A673 (cell line): ENCODE results near the gene RPL38. TPM values are rescaled to one million over a fixed set of nuclear protein-coding genes. Genes with fewer than 3 reads are reported as not detected.

ENCODE experiments used
- BruUV-seq: library from RNA; stranded (reverse); fragments of 400-500 nt; replicated peaks from 2 replicates; lab custom pipeline; 2021; lab: Mats Ljungman, UMichigan
- CTCF ChIA-PET: fragments of 300-600 bp; sonication (Branson Sonifier 250); formaldehyde crosslinking; loops from one replicate; lab custom pipeline; 2022; ENCODE audit warnings: antibody characterized with exemption; lab: Charles Lee
- POLR2A ChIA-PET: fragments of 300-600 bp; sonication (Branson Sonifier 250); formaldehyde crosslinking; loops from one replicate; lab custom pipeline; 2022; ENCODE audit warnings: antibody characterized with exemption; ENCODE audit not compliant: low non-redundant PET; lab: Charles Lee
- DNase-seq: peaks from one replicate; pipeline ENCODE4 v3.0.0-alpha.2; 2015; ENCODE audit warnings: low spot score
- H3K27ac ChIP-seq: fragments of 200-600 bp; sonication (generic); 2 replicates; pipeline ENCODE4 v1.5.1; 2016; ENCODE audit warnings: mixed run types, low read depth, mild to moderate bottlenecking, mixed read lengths, antibody characterized with exemption, low read length; ENCODE audit not compliant: poor library complexity, severe bottlenecking
- H3K27me3 ChIP-seq: fragments of 200-600 bp; sonication (generic); replicated peaks from 2 replicates; pipeline ENCODE4 v1.6.1; 2017; ENCODE audit warnings: mixed run types, low read depth, mild to moderate bottlenecking, mixed read lengths, antibody characterized with exemption, low read length; ENCODE audit not compliant: insufficient read depth, poor library complexity
- H3K36me3 ChIP-seq: fragments of 200-600 bp; sonication (generic); 2 replicates; pipeline ENCODE4 v1.6.1; 2016; ENCODE audit warnings: mixed run types, mild to moderate bottlenecking, mixed read lengths, antibody characterized with exemption, low read length; ENCODE audit not compliant: insufficient read depth, poor library complexity, severe bottlenecking
- H3K4me1 ChIP-seq: fragments of 200-600 bp; sonication (generic); 2 replicates; pipeline ENCODE4 v1.6.1; 2017; ENCODE audit warnings: mixed run types, mild to moderate bottlenecking, mixed read lengths, antibody characterized with exemption, low read length; ENCODE audit not compliant: insufficient read depth, poor library complexity, severe bottlenecking
- H3K4me3 ChIP-seq: fragments of 200-600 bp; sonication (generic); 2 replicates; pipeline ENCODE4 v1.5.1; 2016; ENCODE audit warnings: low read depth, mixed run types, mild to moderate bottlenecking, mixed read lengths, low read length; ENCODE audit not compliant: poor library complexity, severe bottlenecking
- H3K9me3 ChIP-seq: fragments of 200-600 bp; sonication (generic); 2 replicates; pipeline ENCODE4 v1.6.1; 2016; ENCODE audit warnings: mixed run types, low read depth, mild to moderate bottlenecking, mixed read lengths, antibody characterized with exemption, low read length; ENCODE audit not compliant: poor library complexity, severe bottlenecking
- CTCF ChIP-seq: fragments of 300-800, 200-600 bp; sonication (generic); conservative IDR thresholded peaks from 2 replicates; pipeline ENCODE4 v1.5.1; 2017; ENCODE audit warnings: low read depth, mild to moderate bottlenecking, antibody characterized with exemption, low read length, moderate library complexity, mixed read lengths
- EZH2 ChIP-seq: fragments of 200-600 bp; sonication (generic); IDR thresholded peaks from 2 replicates; pipeline ENCODE4 v1.6.1; 2017; ENCODE audit warnings: borderline replicate concordance, low read depth, mild to moderate bottlenecking, mixed read lengths, antibody characterized with exemption, low read length; ENCODE audit not compliant: poor library complexity, severe bottlenecking
- intact Hi-C: fragments of 100-400 bp; cut with micrococcal nuclease; formaldehyde crosslinking; loops from one replicate; pipeline ENCODE4 v1.10.0; 2022; ENCODE audit not compliant: unreplicated experiment
- total RNA-seq: library from RNA; stranded (reverse); gene quantifications from 2 replicates; pipeline ENCODE4 v1.2.3, GENCODE V29; 2021

The RPL38 gene
- total RNA-seq, 1 experiment from 2014 or later: 996 TPM

- Histone ChIP-seq H3K36me3 (no peaks in the 10 kb centered on the region), H3K9me3 (no peaks in the 10 kb centered on the region), H3K27ac (no peak overlapping the region), H3K27me3 (peaks cover 32% of the 10 kb centered on the region), H3K4me1 (no peaks in the 10 kb centered on the region), H3K4me3 (no peak overlapping the region)
- TF ChIP-seq CTCF (no peak), EZH2 (no peak)
- no TSS peak for BruUV-seq
- intact Hi-C loops: no loop called here
- CTCF ChIA-PET: no interaction called here
- POLR2A ChIA-PET: no interaction called here
- DNase-seq: no peak
Observed at GRCh38 chr17:74194682-74195081, 8.8 kb upstream of the RPL38 start.

- intact Hi-C loops: no loop called here
- DNase-seq: no peak
- Histone ChIP-seq H3K4me1 (no peaks in the 10 kb centered on the region), H3K4me3 (no peak overlapping the region), H3K27me3 (peaks cover 32% of the 10 kb centered on the region), H3K36me3 (no peaks in the 10 kb centered on the region), H3K27ac (no peak overlapping the region), H3K9me3 (no peaks in the 10 kb centered on the region)
- BruUV-seq: no TSS peak
- ChIA-PET POLR2A (interaction anchor here (0.6 kb wide), 1 partner anchor 297 kb away, joined by 3 read pairs; no protein-coding TSS in a partner anchor), CTCF (no interaction called here)
- no peak for TF ChIP-seq CTCF
- TF ChIP-seq EZH2: no peak
Observed at GRCh38 chr17:74196541-74197317, 6.7 kb upstream of the RPL38 start.

GRCh38 chr17:74197801-74198200, 5.7 kb upstream of the RPL38 start:
- POLR2A ChIA-PET: no interaction called here
- TF ChIP-seq EZH2 (no peak), CTCF (no peak)
- CTCF ChIA-PET: no interaction called here
- BruUV-seq: no TSS peak
- H3K27me3 ChIP-seq: peaks cover 32% of the 10 kb centered on the region
- H3K4me3 ChIP-seq: no peak overlapping the region
- DNase-seq: no peak
- H3K9me3 ChIP-seq: no peaks in the 10 kb centered on the region
- H3K27ac ChIP-seq: no peak overlapping the region
- H3K36me3 ChIP-seq: no peaks in the 10 kb centered on the region
- no peaks in the 10 kb centered on the region for H3K4me1 ChIP-seq
- intact Hi-C loops: no loop called here
